ENCODE data around the gene RNF125.

RNF125 gene

GRCh38 chr18:32048507-32049091 lies 30.0 kb downstream of the RNF125 start:
- DNase-seq (ENCODE audit: low read depth) = no peak
- no peak overlapping the region for H3K4me3 ChIP-seq (ENCODE audit: low read depth, low read length)
- TF ChIP-seq CTCF (IDR thresholded peaks at IDR 0.05; ENCODE audit: low read depth, low read length, missing control alignments) = no peak

GRCh38 chr18:32049393-32050171 lies 31.0 kb downstream of the RNF125 start:
- H3K4me3 ChIP-seq (ENCODE audit: low read depth, low read length) = no peak overlapping the region
- TF ChIP-seq CTCF (IDR thresholded peaks at IDR 0.05; ENCODE audit: low read depth, low read length, missing control alignments) = no peak
- DNase-seq (ENCODE audit: low read depth) = no peak

GRCh38 chr18:32056613-32057358 lies 38.2 kb downstream of the RNF125 start:
- no peak overlapping the region for H3K4me3 ChIP-seq (ENCODE audit: low read depth, low read length)
- DNase-seq (ENCODE audit: low read depth) = no peak
- no peak for TF ChIP-seq CTCF (IDR thresholded peaks at IDR 0.05; ENCODE audit: low read depth, low read length, missing control alignments)

- no peak for TF ChIP-seq CTCF (IDR thresholded peaks at IDR 0.05; ENCODE audit: low read depth, low read length, missing control alignments)
- H3K4me3 ChIP-seq (ENCODE audit: low read depth, low read length) = no peak overlapping the region
- no peak for DNase-seq (ENCODE audit: low read depth)
Measured at GRCh38 chr18:32057624-32058165, 39.1 kb downstream of the RNF125 start.

- no peak overlapping the region for H3K4me3 ChIP-seq (ENCODE audit: low read depth, low read length)
- DNase-seq (ENCODE audit: low read depth) = no peak
- TF ChIP-seq CTCF (IDR thresholded peaks at IDR 0.05; ENCODE audit: low read depth, low read length, missing control alignments) = no peak
Measured at GRCh38 chr18:32060026-32060425, 41.4 kb downstream of the RNF125 start.

GRCh38 chr18:32067375-32068167 lies 48.9 kb downstream of the RNF125 start:
- no peak overlapping the region for H3K4me3 ChIP-seq (ENCODE audit: low read depth, low read length)
- no peak for TF ChIP-seq CTCF (IDR thresholded peaks at IDR 0.05; ENCODE audit: low read depth, low read length, missing control alignments)
- DNase-seq (ENCODE audit: low read depth) = no peak

Data from GM12864 (cell line).